ENCODE results near the gene GNGT2. TPM values are rescaled to one million over a fixed set of nuclear protein-coding genes. Genes with fewer than 3 reads are reported as not detected.

The GNGT2 gene
- total RNA-seq, 1 donor from 2014 or later = not detected

- H3K9ac ChIP-seq = no peak overlapping the region
- Mint-ChIP-seq H3K36me3 (no peaks in the 10 kb centered on the region), H3K27ac (peak overlapping the region; percentile 18), H3K27me3 (ENCODE audit: insufficient read depth, low read depth) (peaks cover 24% of the 10 kb centered on the region), H3K9me3 (no peaks in the 10 kb centered on the region), H3K4me1 (peaks cover 3% of the 10 kb centered on the region), H3K4me3 (no peak overlapping the region)
- H3F3A ChIP-seq (ENCODE audit: low read depth) = no peaks in the 10 kb centered on the region
- no peaks in the 10 kb centered on the region for H3K27me3 ChIP-seq
- H2AFZ ChIP-seq (replicated peaks) = peak overlapping the region; percentile 42
- no peak overlapping the region for H3K27ac ChIP-seq
- no peak for TF ChIP-seq EZH2phosphoT487 (IDR thresholded peaks at IDR 0.05)
- TF ChIP-seq CTCF (IDR thresholded peaks at IDR 0.05) = no peak
- no peak for TF ChIP-seq EZH2 (IDR thresholded peaks at IDR 0.05)
- H3K36me3 ChIP-seq = no peaks in the 10 kb centered on the region
- no peaks in the 10 kb centered on the region for H4K20me1 ChIP-seq (ENCODE audit: low read depth)
- H3K79me2 ChIP-seq (ENCODE audit: low read depth) = no peaks in the 10 kb centered on the region
- no peak for DNase-seq (ENCODE audit: low spot score)
- H3K4me3 ChIP-seq = no peak overlapping the region
- no peak overlapping the region for H3K4me2 ChIP-seq
- H3K4me1 ChIP-seq = no peaks in the 10 kb centered on the region
- no peaks in the 10 kb centered on the region for H3K9me3 ChIP-seq (ENCODE audit: low read depth)
These were observed 9.8 kb downstream of the GNGT2 start for GRCh38 chr17:49200423-49201083.

DNA sequence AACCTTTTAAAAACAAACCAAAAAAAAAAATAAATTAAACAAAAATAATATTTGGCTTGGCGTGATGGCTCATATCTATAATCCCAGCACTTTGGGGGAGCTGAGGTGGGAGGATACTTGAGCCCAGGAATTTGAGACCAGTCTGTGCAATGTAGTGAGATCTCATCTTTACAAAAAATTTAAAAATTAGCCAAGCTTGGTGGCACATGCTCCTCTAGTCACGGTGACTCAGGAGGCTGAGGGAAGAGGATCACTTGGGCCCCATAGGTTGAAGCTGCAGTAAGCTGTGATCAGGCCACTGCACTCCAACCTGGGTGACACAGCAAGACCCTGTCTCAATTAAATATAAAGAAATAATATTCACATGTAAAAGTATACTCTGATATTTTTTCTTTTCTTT, 12.2 kb downstream of the GNGT2 start:
- H3F3A ChIP-seq (ENCODE audit: low read depth) = peaks cover 16% of the 10 kb centered on the region
- H3K9ac ChIP-seq = no peak overlapping the region
- H4K20me1 ChIP-seq (ENCODE audit: low read depth) = no peaks in the 10 kb centered on the region
- no peaks in the 10 kb centered on the region for H3K9me3 ChIP-seq (ENCODE audit: low read depth)
- Mint-ChIP-seq H3K9me3 (no peaks in the 10 kb centered on the region), H3K4me3 (no peak overlapping the region), H3K27ac (no peak overlapping the region), H3K27me3 (ENCODE audit: insufficient read depth, low read depth) (peaks cover 20% of the 10 kb centered on the region), H3K4me1 (peaks cover 16% of the 10 kb centered on the region), H3K36me3 (no peaks in the 10 kb centered on the region)
- H3K4me1 ChIP-seq = no peaks in the 10 kb centered on the region
- no peaks in the 10 kb centered on the region for H3K36me3 ChIP-seq
- TF ChIP-seq EZH2phosphoT487 (IDR thresholded peaks at IDR 0.05) = no peak
- TF ChIP-seq EZH2 (IDR thresholded peaks at IDR 0.05) = no peak
- TF ChIP-seq CTCF (IDR thresholded peaks at IDR 0.05) = no peak
- H3K4me2 ChIP-seq = no peak overlapping the region
- H3K79me2 ChIP-seq (ENCODE audit: low read depth) = no peaks in the 10 kb centered on the region
- H3K27me3 ChIP-seq = no peaks in the 10 kb centered on the region
- no peak overlapping the region for H2AFZ ChIP-seq (replicated peaks)
- no peak overlapping the region for H3K4me3 ChIP-seq
- no peak for DNase-seq (ENCODE audit: low spot score)
- H3K27ac ChIP-seq = no peak overlapping the region

DNA sequence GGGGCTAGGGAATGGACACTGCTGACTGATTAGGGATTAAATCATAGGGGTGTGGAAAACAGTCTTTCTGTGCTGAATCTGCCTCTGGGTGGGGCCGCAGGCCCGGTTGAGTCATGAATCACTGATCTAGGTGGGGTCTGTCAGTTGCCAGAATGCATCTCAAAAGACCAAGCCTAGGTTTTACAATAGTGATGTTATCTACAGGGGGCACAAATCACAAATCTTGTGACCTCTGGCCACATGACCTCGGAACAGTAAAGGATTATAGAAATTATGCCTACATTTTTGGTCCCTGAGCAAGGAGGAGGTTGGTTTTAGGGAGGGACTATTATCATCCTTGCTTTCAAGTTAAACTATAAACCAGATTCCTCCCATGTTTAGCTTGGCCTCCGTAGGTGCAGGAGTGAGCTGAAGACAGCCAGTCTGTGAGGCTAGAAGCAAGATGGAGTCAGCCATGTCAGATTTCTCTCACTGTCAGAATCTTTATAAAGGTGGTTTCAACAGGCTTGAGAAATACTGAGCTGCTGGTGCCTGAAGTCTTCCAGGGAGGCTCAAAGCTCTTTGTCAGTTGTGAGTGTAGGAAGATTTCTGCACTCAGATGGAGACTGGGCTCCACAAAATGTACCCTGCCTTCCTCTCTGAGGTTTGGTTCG, 12.9 kb downstream of the GNGT2 start:
- no peak overlapping the region for H3K27ac ChIP-seq
- H2AFZ ChIP-seq (replicated peaks) = peak overlapping the region; percentile 84
- no peak overlapping the region for H3K9ac ChIP-seq
- H3K27me3 ChIP-seq = no peaks in the 10 kb centered on the region
- no peak overlapping the region for H3K4me3 ChIP-seq
- H4K20me1 ChIP-seq (ENCODE audit: low read depth) = no peaks in the 10 kb centered on the region
- no peak for DNase-seq (ENCODE audit: low spot score)
- peaks cover 19% of the 10 kb centered on the region for H3K4me1 Mint-ChIP-seq
- peaks cover 24% of the 10 kb centered on the region for H3K27me3 Mint-ChIP-seq (ENCODE audit: insufficient read depth, low read depth)
- no peak for TF ChIP-seq EZH2phosphoT487 (IDR thresholded peaks at IDR 0.05)
- no peak overlapping the region for H3K27ac Mint-ChIP-seq
- H3K9me3 Mint-ChIP-seq = peaks cover 3% of the 10 kb centered on the region
- H3K36me3 Mint-ChIP-seq = no peaks in the 10 kb centered on the region
- peak overlapping the region; percentile 20 for H3K4me3 Mint-ChIP-seq
- H3K4me1 ChIP-seq = no peaks in the 10 kb centered on the region
- no peaks in the 10 kb centered on the region for H3K9me3 ChIP-seq (ENCODE audit: low read depth)
- no peaks in the 10 kb centered on the region for H3K36me3 ChIP-seq
- no peak overlapping the region for H3K4me2 ChIP-seq
- no peaks in the 10 kb centered on the region for H3K79me2 ChIP-seq (ENCODE audit: low read depth)
- H3F3A ChIP-seq (ENCODE audit: low read depth) = peaks cover 21% of the 10 kb centered on the region

DNA sequence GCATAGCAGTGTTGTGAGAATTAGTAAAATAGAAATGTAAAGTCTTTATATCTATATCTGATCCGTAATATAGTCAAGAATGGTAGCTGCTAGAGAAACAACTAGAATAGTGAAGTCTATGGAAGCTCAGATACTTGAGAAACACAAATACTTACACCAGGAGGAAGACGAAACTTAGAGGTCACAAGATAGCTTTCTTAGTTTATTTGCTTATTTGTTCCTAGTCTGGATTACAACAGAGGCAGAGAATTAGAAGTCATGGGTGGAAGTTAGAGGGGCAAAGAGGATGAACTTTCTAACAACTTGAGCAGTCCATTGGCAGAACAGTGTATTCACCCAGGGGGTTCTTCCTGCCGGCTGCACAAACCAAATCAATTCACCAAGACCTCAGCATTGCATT, 13.9 kb downstream of the GNGT2 start:
- no peak for DNase-seq (ENCODE audit: low spot score)
- Histone ChIP-seq H3K27ac (no peak overlapping the region), H4K20me1 (ENCODE audit: low read depth) (no peaks in the 10 kb centered on the region), H3K27me3 (no peaks in the 10 kb centered on the region), H3K4me3 (no peak overlapping the region), H3F3A (ENCODE audit: low read depth) (peaks cover 29% of the 10 kb centered on the region), H3K79me2 (ENCODE audit: low read depth) (no peaks in the 10 kb centered on the region), H3K4me2 (no peak overlapping the region), H3K36me3 (no peaks in the 10 kb centered on the region), H3K9me3 (ENCODE audit: low read depth) (no peaks in the 10 kb centered on the region), H3K9ac (no peak overlapping the region), H2AFZ (replicated peaks) (no peak overlapping the region), H3K4me1 (peaks cover under 1% of the 10 kb centered on the region)
- H3K9me3 Mint-ChIP-seq = peaks cover 5% of the 10 kb centered on the region
- H3K4me1 Mint-ChIP-seq = peaks cover 25% of the 10 kb centered on the region
- no peak overlapping the region for H3K27ac Mint-ChIP-seq
- H3K27me3 Mint-ChIP-seq (ENCODE audit: insufficient read depth, low read depth) = peaks cover 27% of the 10 kb centered on the region
- H3K36me3 Mint-ChIP-seq = no peaks in the 10 kb centered on the region
- no peak overlapping the region for H3K4me3 Mint-ChIP-seq
- TF ChIP-seq EZH2phosphoT487 (IDR thresholded peaks at IDR 0.05) (no peak), EZH2 (IDR thresholded peaks at IDR 0.05) (no peak), CTCF (IDR thresholded peaks at IDR 0.05) (no peak)

Data from neural progenitor cell (in vitro differentiated cells).